Measurements from ENCODE around the gene BRICD5. TPM values are rescaled to one million over a fixed set of nuclear protein-coding genes. Genes with fewer than 3 reads are reported as not detected.

Gene BRICD5
- total and polyA plus RNA-seq, 2 experiments from 2014 or later: 0.56 to 2.9 TPM

- no peak overlapping the region for H3K9ac ChIP-seq
Observed at GRCh38 chr16:2196981-2197511, 13.6 kb downstream of the BRICD5 start.

GRCh38 chr16:2196162-2196980, 14.3 kb downstream of the BRICD5 start, which contains the start of gene CASKIN1:
CASKIN1 (minus strand) TSS chr16:2196605; CDS start chr16:2196432, 173 bp downstream.
- in situ Hi-C loops (cut with MboI): no loop called here
- Histone ChIP-seq H4K20me1 (ENCODE audit: insufficient read depth) (no peaks in the 10 kb centered on the region), H3K9me2 (ENCODE audit: insufficient read depth) (no peaks in the 10 kb centered on the region), H3K9me3 (ENCODE audit: low read depth) (no peaks in the 10 kb centered on the region), H3K4me3 (peak within 1 kb of the TSS; percentile 40; the same call in 1 of the 2 replicates), H3K9ac (no peak within 1 kb of the TSS), H3F3A (ENCODE audit: insufficient read depth) (no peaks in the 10 kb centered on the region), H2AFZ (no peak within 1 kb of the TSS), H3K4me1 (ENCODE audit: insufficient read depth) (no peaks in the 10 kb centered on the region), H3K36me3 (ENCODE audit: low read depth) (no peaks in the 10 kb centered on the region), H3K79me2 (ENCODE audit: insufficient read depth) (no peaks in the 10 kb centered on the region), H3K27ac (no peak within 1 kb of the TSS), H3K4me2 (ENCODE audit: unreplicated experiment) (no peak within 1 kb of the TSS), H3K27me3 (replicated peaks; ENCODE audit: insufficient read depth) (peaks cover 29% of the 10 kb centered on the region)
- TF ChIP-seq EZH2 (IDR thresholded peaks at IDR 0.05; ENCODE audit: insufficient read depth, poor library complexity, severe bottlenecking) (no peak), EZH2phosphoT487 (IDR thresholded peaks at IDR 0.05; ENCODE audit: insufficient read depth, low read depth) (no peak)
- peak; percentile 65 for DNase-seq
- 0 to 1% methylated on average over 4 to 44 of the region's 129 CpGs for WGBS, 2 experiments (ENCODE audit: low coverage in 1 of 2, low lambda C conversion rate in 2 of 2, missing lambda C conversion rate in 2 of 2)

More at GRCh38 chr16:2196981-2197511, 13.6 kb downstream of the BRICD5 start:
- Histone ChIP-seq H3K4me3 (no peak overlapping the region), H3K27ac (no peak overlapping the region), H3K9me2 (ENCODE audit: insufficient read depth) (no peaks in the 10 kb centered on the region), H3K9me3 (ENCODE audit: low read depth) (no peaks in the 10 kb centered on the region), H3K36me3 (ENCODE audit: low read depth) (no peaks in the 10 kb centered on the region), H3K4me2 (ENCODE audit: unreplicated experiment) (no peak overlapping the region), H3K79me2 (ENCODE audit: insufficient read depth) (no peaks in the 10 kb centered on the region), H4K20me1 (ENCODE audit: insufficient read depth) (no peaks in the 10 kb centered on the region), H3K27me3 (replicated peaks; ENCODE audit: insufficient read depth) (peaks cover 29% of the 10 kb centered on the region), H3F3A (ENCODE audit: insufficient read depth) (no peaks in the 10 kb centered on the region), H2AFZ (no peak overlapping the region), H3K4me1 (ENCODE audit: insufficient read depth) (no peaks in the 10 kb centered on the region)
- DNase-seq: peak; percentile 17
- WGBS, 2 experiments (ENCODE audit: low coverage in 1 of 2, low lambda C conversion rate in 2 of 2, missing lambda C conversion rate in 2 of 2): 25 to 39% methylated on average over 15 to 23 of the region's 32 CpGs
- TF ChIP-seq EZH2 (IDR thresholded peaks at IDR 0.05; ENCODE audit: insufficient read depth, poor library complexity, severe bottlenecking) (peak; percentile 74), EZH2phosphoT487 (IDR thresholded peaks at IDR 0.05; ENCODE audit: insufficient read depth, low read depth) (no peak)
- in situ Hi-C loops (cut with MboI): no loop called here

- no peaks in the 10 kb centered on the region for H3F3A ChIP-seq (ENCODE audit: insufficient read depth)
- 0 out of 2 replicates have a peak, but pooled peaks have one; percentile 33 for TF ChIP-seq EZH2phosphoT487 (IDR thresholded peaks at IDR 0.05; ENCODE audit: insufficient read depth, low read depth)
- TF ChIP-seq EZH2 (IDR thresholded peaks at IDR 0.05; ENCODE audit: insufficient read depth, poor library complexity, severe bottlenecking): peak; percentile 70
- no peak overlapping the region for H3K27ac ChIP-seq
- H3K27me3 ChIP-seq (replicated peaks; ENCODE audit: insufficient read depth): peaks cover 29% of the 10 kb centered on the region
- DNase-seq: no peak
- H3K9ac ChIP-seq: no peak overlapping the region
- H3K4me1 ChIP-seq (ENCODE audit: insufficient read depth): no peaks in the 10 kb centered on the region
- H3K79me2 ChIP-seq (ENCODE audit: insufficient read depth): no peaks in the 10 kb centered on the region
- H3K9me3 ChIP-seq (ENCODE audit: low read depth): no peaks in the 10 kb centered on the region
- 2 to 3% methylated on average over 17 to 38 of the region's 49 CpGs for WGBS, 2 experiments (ENCODE audit: low coverage in 1 of 2, low lambda C conversion rate in 2 of 2, missing lambda C conversion rate in 2 of 2)
- no peaks in the 10 kb centered on the region for H3K36me3 ChIP-seq (ENCODE audit: low read depth)
- 0 out of 2 replicates have a peak overlapping the region, but pooled peaks have one; percentile 40 for H3K4me3 ChIP-seq
- in situ Hi-C loops (cut with MboI): no loop called here
- H3K9me2 ChIP-seq (ENCODE audit: insufficient read depth): no peaks in the 10 kb centered on the region
- H3K4me2 ChIP-seq (ENCODE audit: unreplicated experiment): no peak overlapping the region
- H4K20me1 ChIP-seq (ENCODE audit: insufficient read depth): no peaks in the 10 kb centered on the region
- H2AFZ ChIP-seq: no peak overlapping the region
Observed at GRCh38 chr16:2195322-2196161, 15.1 kb downstream of the BRICD5 start.

GRCh38 chr16:2194852-2195321, 15.8 kb downstream of the BRICD5 start:
- WGBS, 2 experiments (ENCODE audit: low coverage in 1 of 2, low lambda C conversion rate in 2 of 2, missing lambda C conversion rate in 2 of 2): 10 to 13% methylated on average over 10 of the region's 10 CpGs
- in situ Hi-C loops (cut with MboI): no loop called here

More at GRCh38 chr16:2194852-2195321, 15.8 kb downstream of the BRICD5 start:
- peak; percentile 51 for DNase-seq
- Histone ChIP-seq H3K9me3 (ENCODE audit: low read depth) (no peaks in the 10 kb centered on the region), H3K9ac (no peak overlapping the region), H2AFZ (no peak overlapping the region), H3K27me3 (replicated peaks; ENCODE audit: insufficient read depth) (peaks cover 29% of the 10 kb centered on the region), H3K27ac (no peak overlapping the region), H3K9me2 (ENCODE audit: insufficient read depth) (no peaks in the 10 kb centered on the region), H3K4me3 (no peak overlapping the region), H4K20me1 (ENCODE audit: insufficient read depth) (no peaks in the 10 kb centered on the region), H3K36me3 (ENCODE audit: low read depth) (no peaks in the 10 kb centered on the region), H3K4me1 (ENCODE audit: insufficient read depth) (no peaks in the 10 kb centered on the region), H3K79me2 (ENCODE audit: insufficient read depth) (no peaks in the 10 kb centered on the region), H3K4me2 (ENCODE audit: unreplicated experiment) (no peak overlapping the region), H3F3A (ENCODE audit: insufficient read depth) (no peaks in the 10 kb centered on the region)
- TF ChIP-seq EZH2 (IDR thresholded peaks at IDR 0.05; ENCODE audit: insufficient read depth, poor library complexity, severe bottlenecking) (peak; percentile 8), EZH2phosphoT487 (IDR thresholded peaks at IDR 0.05; ENCODE audit: insufficient read depth, low read depth) (no peak)
